ENCODE results near the gene ZBTB46.

- TF ChIP-seq, protein P1, sequence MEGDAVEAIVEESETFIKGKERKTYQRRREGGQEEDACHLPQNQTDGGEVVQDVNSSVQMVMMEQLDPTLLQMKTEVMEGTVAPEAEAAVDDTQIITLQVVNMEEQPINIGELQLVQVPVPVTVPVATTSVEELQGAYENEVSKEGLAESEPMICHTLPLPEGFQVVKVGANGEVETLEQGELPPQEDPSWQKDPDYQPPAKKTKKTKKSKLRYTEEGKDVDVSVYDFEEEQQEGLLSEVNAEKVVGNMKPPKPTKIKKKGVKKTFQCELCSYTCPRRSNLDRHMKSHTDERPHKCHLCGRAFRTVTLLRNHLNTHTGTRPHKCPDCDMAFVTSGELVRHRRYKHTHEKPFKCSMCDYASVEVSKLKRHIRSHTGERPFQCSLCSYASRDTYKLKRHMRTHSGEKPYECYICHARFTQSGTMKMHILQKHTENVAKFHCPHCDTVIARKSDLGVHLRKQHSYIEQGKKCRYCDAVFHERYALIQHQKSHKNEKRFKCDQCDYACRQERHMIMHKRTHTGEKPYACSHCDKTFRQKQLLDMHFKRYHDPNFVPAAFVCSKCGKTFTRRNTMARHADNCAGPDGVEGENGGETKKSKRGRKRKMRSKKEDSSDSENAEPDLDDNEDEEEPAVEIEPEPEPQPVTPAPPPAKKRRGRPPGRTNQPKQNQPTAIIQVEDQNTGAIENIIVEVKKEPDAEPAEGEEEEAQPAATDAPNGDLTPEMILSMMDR (IDR thresholded peaks at IDR 0.05 in 8 of 11, conservative IDR thresholded peaks at IDR 0.05 in 3 of 11) = no peak
- TF ChIP-seq POLR2AphosphoS5 (IDR thresholded peaks at IDR 0.05) (no peak), POLR2A (IDR thresholded peaks at IDR 0.05) (no peak)
These were observed 71.6 kb downstream of the ZBTB46 start for GRCh38 chr20:63759377-63759901.

Data from spleen (tissue), 7 donors.